IMR-90 (cell line): Measurements from ENCODE around the gene DEFB123. TPM values are rescaled to one million over a fixed set of nuclear protein-coding genes. Genes with fewer than 3 reads are reported as not detected.

Source experiments
- ATAC-seq: fragments of 200-7000 bp; cut with Tn5 transposase; 2 replicates; pipeline ENCODE4 v1.9.1; 2020; ENCODE audit warnings: low read depth, mild to moderate bottlenecking, moderate library complexity
- BruUV-seq: library from RNA; stranded (reverse); fragments of 400-500 nt; replicated peaks from 2 replicates; lab custom pipeline; 2021; lab: Mats Ljungman, UMichigan
- CTCF ChIA-PET: fragments of 300-600 bp; formaldehyde crosslinking; extraction: SDS; loops from one replicate; lab custom pipeline; 2021; ENCODE audit warnings: antibody characterized with exemption; lab: Yijun Ruan, JAX
- POLR2A ChIA-PET: fragments of 300-600 bp; sonication (Branson Sonifier 250); formaldehyde crosslinking; loops from one replicate; lab custom pipeline; 2022; ENCODE audit warnings: antibody characterized with exemption; ENCODE audit not compliant: unreplicated experiment; lab: Charles Lee
- DNase-seq: peaks from one replicate; pipeline ENCODE4 v3.0.0; 2013
- H2AFZ ChIP-seq: replicated peaks from 2 replicates; pipeline ENCODE3; 2013; ENCODE audit warnings: low read length, mild to moderate bottlenecking; ENCODE audit not compliant: poor library complexity
- H2AK5ac ChIP-seq: 2 replicates; pipeline ENCODE4 v1.6.1; 2013; ENCODE audit warnings: low read depth, low read length, inconsistent platforms
- H2AK9ac ChIP-seq: replicated peaks from 2 replicates; pipeline ENCODE3; 2013; ENCODE audit warnings: mild to moderate bottlenecking, low read depth, low read length, moderate library complexity; ENCODE audit not compliant: poor library complexity
- H2BK120ac ChIP-seq: 2 replicates; pipeline ENCODE4 v1.6.1; 2013; ENCODE audit warnings: low read depth, low read length, inconsistent platforms
- H2BK15ac ChIP-seq: 3 replicates; pipeline ENCODE4 v1.6.1; 2013; ENCODE audit warnings: low read depth, low read length, inconsistent platforms
- H2BK20ac ChIP-seq: 2 replicates; pipeline ENCODE4 v1.6.1; 2013; ENCODE audit warnings: low read depth, mild to moderate bottlenecking, inconsistent platforms, low read length, moderate library complexity
- H2BK5ac ChIP-seq: 2 replicates; pipeline ENCODE4 v1.6.1; 2013; ENCODE audit warnings: mild to moderate bottlenecking, low read depth, low read length, inconsistent platforms; ENCODE audit not compliant: poor library complexity, severe bottlenecking
- H3K14ac ChIP-seq: replicated peaks from 2 replicates; pipeline ENCODE4 v1.6.1; 2013; ENCODE audit warnings: low read depth, low read length, inconsistent platforms
- H3K18ac ChIP-seq: 2 replicates; pipeline ENCODE4 v1.6.1; 2013; ENCODE audit warnings: low read depth, low read length, control low read depth
- H3K23ac ChIP-seq: 2 replicates; pipeline ENCODE4 v1.6.1; 2013; ENCODE audit warnings: low read depth, low read length, inconsistent platforms
- H3K27ac ChIP-seq: 2 replicates; pipeline ENCODE4 v1.5.1; 2013; ENCODE audit warnings: mild to moderate bottlenecking, control low read depth, low read length; ENCODE audit not compliant: insufficient read depth
- H3K27me3 ChIP-seq: 2 replicates; pipeline ENCODE4 v1.6.1; 2013; ENCODE audit warnings: low read length; ENCODE audit not compliant: control insufficient read depth, insufficient read depth
- H3K36me3 ChIP-seq: 2 replicates; pipeline ENCODE4 v1.6.1; 2013; ENCODE audit warnings: low read length, mixed read lengths; ENCODE audit not compliant: control insufficient read depth, insufficient read depth
- H3K4ac ChIP-seq: 2 replicates; pipeline ENCODE4 v1.6.1; 2013; ENCODE audit warnings: low read depth, low read length, inconsistent platforms
- H3K4me1 ChIP-seq: 2 replicates; pipeline ENCODE4 v1.6.1; 2013; ENCODE audit warnings: low read length, mixed read lengths; ENCODE audit not compliant: control insufficient read depth, insufficient read depth
- H3K4me2 ChIP-seq: 2 replicates; pipeline ENCODE4 v1.6.1; 2013; ENCODE audit warnings: low read depth, mild to moderate bottlenecking, control low read depth, low read length, moderate library complexity
- H3K4me3 ChIP-seq: 2 replicates; pipeline ENCODE4 v1.5.1; 2013; ENCODE audit warnings: low read depth, mild to moderate bottlenecking, control low read depth, low read length, moderate library complexity; ENCODE audit not compliant: insufficient read depth
- H3K56ac ChIP-seq: 2 replicates; pipeline ENCODE4 v1.6.1; 2013; ENCODE audit warnings: low read length, inconsistent platforms; ENCODE audit not compliant: insufficient read depth; ENCODE audit errors: extremely low read depth
- H3K79me1 ChIP-seq, 2 experiments: 2 replicates each; pipeline ENCODE4 v1.6.1; 2013; ENCODE audit warnings: low read length in 2 of 2, inconsistent platforms in 1 of 2, low read depth in 1 of 2
- H3K9ac ChIP-seq: 2 replicates; pipeline ENCODE4 v1.6.1; 2013; ENCODE audit warnings: low read depth, low read length, control low read depth
- H3K9me1 ChIP-seq: 2 replicates; pipeline ENCODE4 v1.6.1; 2013; ENCODE audit warnings: low read length, inconsistent platforms; ENCODE audit not compliant: insufficient read depth
- H3K9me3 ChIP-seq: 2 replicates; pipeline ENCODE4 v1.6.1; 2013; ENCODE audit warnings: low read length; ENCODE audit not compliant: control insufficient read depth, insufficient read depth
- H4K20me1 ChIP-seq: 2 replicates; pipeline ENCODE4 v1.6.1; 2013; ENCODE audit warnings: low read length, inconsistent platforms; ENCODE audit not compliant: insufficient read depth
- H4K5ac ChIP-seq: 2 replicates; pipeline ENCODE4 v1.6.1; 2013; ENCODE audit warnings: mild to moderate bottlenecking, low read depth, low read length, control low read depth
- H4K8ac ChIP-seq, 2 experiments: 2 replicates each; pipeline ENCODE4 v1.6.1; 2013; ENCODE audit warnings: low read depth in 2 of 2, low read length in 2 of 2, control low read depth in 1 of 2, inconsistent platforms in 1 of 2
- H4K91ac ChIP-seq: 2 replicates; pipeline ENCODE4 v1.6.1; 2013; ENCODE audit warnings: low read depth, low read length, inconsistent platforms; ENCODE audit not compliant: insufficient read depth
- CEBPB ChIP-seq: IDR thresholded peaks from 2 replicates; pipeline ENCODE4 v1.6.1; 2012; ENCODE audit warnings: low read depth, low read length, improper control_type of control experiment
- CHD1 ChIP-seq: IDR thresholded peaks from 2 replicates; pipeline ENCODE4 v1.6.1; 2012; ENCODE audit warnings: low read depth, low read length, improper control_type of control experiment
- FOS ChIP-seq: fragments of 150-350 bp; IDR thresholded peaks from 2 replicates; pipeline ENCODE4 v1.6.1; 2016; ENCODE audit warnings: low read depth, low read length
- MAFK ChIP-seq: IDR thresholded peaks from 2 replicates; pipeline ENCODE4 v1.6.1; 2012; ENCODE audit warnings: low read depth, low read length, improper control_type of control experiment
- MXI1 ChIP-seq: IDR thresholded peaks from 2 replicates; pipeline ENCODE4 v1.6.1; 2012; ENCODE audit warnings: low read depth, mild to moderate bottlenecking, low read length, moderate library complexity, borderline replicate concordance
- POLR2A ChIP-seq: IDR thresholded peaks from 2 replicates; pipeline ENCODE4 v1.6.1; 2012; ENCODE audit warnings: mild to moderate bottlenecking, low read depth, low read length
- RAD21 ChIP-seq: IDR thresholded peaks from 2 replicates; pipeline ENCODE4 v1.6.1; 2012; ENCODE audit warnings: low read length, improper control_type of control experiment
- RCOR1 ChIP-seq: IDR thresholded peaks from 2 replicates; pipeline ENCODE4 v1.6.1; 2012; ENCODE audit warnings: mild to moderate bottlenecking, low read length, improper control_type of control experiment; ENCODE audit not compliant: insufficient replicate concordance
- RFX5 ChIP-seq: IDR thresholded peaks from 2 replicates; pipeline ENCODE4 v1.8.0; 2012; ENCODE audit warnings: low read depth, mild to moderate bottlenecking, low read length, moderate library complexity
- WGBS, 2 experiments: methylation state at CpG; one replicate each; pipeline versions ENCODE4 v1.1.5 to v1.1.7; 2013; ENCODE audit warnings: missing lambda C conversion rate in 2 of 2; ENCODE audit not compliant: insufficient read length in 1 of 2; ENCODE audit errors: extremely low coverage in 2 of 2; 5-methylcytosine and 5-hydroxymethylcytosine counted together
- dilution Hi-C: fragments of 300-500 bp; cut with HindIII; formaldehyde crosslinking; loops from one replicate; pipeline ENCODE4 v1.14.3; 2018; ENCODE audit warnings: low sequenced_read_pairs; ENCODE audit not compliant: unreplicated experiment
- in situ Hi-C: fragments of 300-500 bp; cut with MboI; formaldehyde crosslinking; loops from 3 replicates; pipeline ENCODE4 v1.14.3; 2019; ENCODE audit warnings: low sequenced_read_pairs, inconsistent platforms, mixed read lengths
- intact Hi-C: fragments of 100-400 bp; cut with micrococcal nuclease; formaldehyde crosslinking; loops from 2 replicates; pipeline ENCODE4 v1.10.0; 2022
- polyA plus RNA-seq, 3 experiments: library from polyadenylated mRNA; depleted of rRNA; stranded (reverse); fragments of >200 nt; gene quantifications; 2 replicates each; pipeline ENCODE4 v1.2.3, GENCODE V29; 2012; ENCODE audit warnings: low replicate concordance in 1 of 3
- total RNA-seq: library from RNA; depleted of rRNA; stranded (reverse); fragments of >200 nt; gene quantifications from 2 replicates; pipeline ENCODE4 v1.2.3, GENCODE V29; 2012
- TF ChIP-seq, protein P1 (sequence below): fragments of 150-350 bp; IDR thresholded peaks from 2 replicates; pipeline ENCODE4 v1.6.1; 2017; ENCODE audit warnings: mild to moderate bottlenecking, antibody characterized with exemption, low read length, low read depth
- TF ChIP-seq, protein P2 (sequence below): conservative IDR thresholded peaks from 2 replicates; pipeline ENCODE4 v1.5.1; 2012; ENCODE audit warnings: mild to moderate bottlenecking, low read depth, low read length, improper control_type of control experiment
- TF ChIP-seq, protein P3 (sequence below): fragments of 150-350 bp; IDR thresholded peaks from 2 replicates; pipeline ENCODE4 v1.6.1; 2016; ENCODE audit warnings: low read depth, mild to moderate bottlenecking, low read length, moderate library complexity, borderline replicate concordance

DEFB123 gene
- total and polyA plus RNA-seq, 2 of the 4 experiments (the other 2 are of a cell fraction) = not detected

DNA sequence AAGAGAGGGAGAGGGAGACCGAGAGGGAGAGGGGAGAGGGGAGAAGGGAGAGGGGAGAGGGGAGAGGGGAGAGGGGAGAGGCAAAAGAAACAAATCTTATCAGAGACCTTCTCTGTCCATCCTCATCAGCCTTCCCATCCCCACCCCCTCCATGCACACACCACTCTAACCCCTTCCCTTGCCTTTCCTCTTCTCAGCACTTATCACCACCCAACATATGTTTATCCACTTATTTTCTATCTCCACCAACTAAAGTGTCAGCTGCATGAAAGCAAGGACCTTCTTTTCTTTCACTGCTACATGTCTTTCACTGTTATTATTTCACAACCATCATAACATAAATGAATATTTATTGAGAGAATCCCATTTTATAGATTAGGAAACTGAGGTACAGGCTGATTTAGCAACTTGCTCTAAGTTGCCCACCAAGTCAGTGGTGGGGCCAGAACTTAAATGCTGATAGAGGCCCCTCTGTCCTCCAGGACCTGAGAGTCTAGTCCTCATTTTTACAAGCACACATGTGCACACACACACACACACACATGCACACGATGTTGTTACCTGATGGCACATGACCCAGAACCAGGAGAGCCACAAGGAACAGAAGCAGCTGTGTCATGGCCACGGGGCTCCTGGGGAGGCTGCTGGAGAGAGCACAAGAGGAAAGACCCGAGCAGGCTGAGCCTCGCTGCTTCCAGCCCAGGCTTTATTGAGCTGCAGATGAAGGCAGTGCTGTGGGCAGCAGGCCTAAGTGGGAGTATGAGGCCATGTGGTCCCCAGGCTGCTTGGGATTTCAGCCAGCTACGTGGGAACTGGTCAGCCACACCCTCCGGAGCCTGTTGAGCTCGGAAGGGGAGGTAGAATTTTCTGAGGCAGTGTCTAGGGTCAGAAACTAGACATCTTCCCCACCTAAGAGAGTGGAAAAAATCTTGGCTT is 32.2 kb downstream of the DEFB123 start:
- Histone ChIP-seq H3K4me3 (no peak overlapping the region), H2AK9ac (no peak overlapping the region), H2BK120ac (no peak overlapping the region), H3K4me2 (no peak overlapping the region), H4K5ac (no peak overlapping the region), H4K91ac (no peak overlapping the region), H3K4me1 (no peaks in the 10 kb centered on the region), H3K27ac (no peak overlapping the region), H2BK20ac (no peak overlapping the region), H3K56ac (no peak overlapping the region), H3K23ac (no peak overlapping the region), H3K79me1 (no peaks in the 10 kb centered on the region), H2BK5ac (no peak overlapping the region), H3K18ac (no peak overlapping the region), H4K20me1 (no peaks in the 10 kb centered on the region), H3K14ac (no peak overlapping the region), H3K36me3 (no peaks in the 10 kb centered on the region), H3K9me1 (no peaks in the 10 kb centered on the region), H3K9ac (no peak overlapping the region), H4K8ac (no peak overlapping the region), H2AK5ac (no peak overlapping the region), H2BK15ac (no peak overlapping the region), H3K4ac (no peak overlapping the region), H3K27me3 (peaks cover 32% of the 10 kb centered on the region), H2AFZ (no peak overlapping the region), H3K9me3 (no peaks in the 10 kb centered on the region)
- POLR2A ChIA-PET = no interaction called here
- 14% methylated on average over 3 of the region's 8 CpGs; no CpG with 5 or more reads in 1 of the 2 experiments for WGBS, 2 experiments
- ATAC-seq (no peak), DNase-seq (no peak)
- dilution Hi-C loops = no loop called here
- in situ Hi-C loops = no loop called here
- CTCF ChIA-PET = interaction anchor here (1.4 kb wide), 1 partner anchor 30 kb away, joined by 4 read pairs; no protein-coding TSS in a partner anchor
- intact Hi-C loops = no loop called here
- BruUV-seq = no TSS peak
- TF ChIP-seq, protein P1, sequence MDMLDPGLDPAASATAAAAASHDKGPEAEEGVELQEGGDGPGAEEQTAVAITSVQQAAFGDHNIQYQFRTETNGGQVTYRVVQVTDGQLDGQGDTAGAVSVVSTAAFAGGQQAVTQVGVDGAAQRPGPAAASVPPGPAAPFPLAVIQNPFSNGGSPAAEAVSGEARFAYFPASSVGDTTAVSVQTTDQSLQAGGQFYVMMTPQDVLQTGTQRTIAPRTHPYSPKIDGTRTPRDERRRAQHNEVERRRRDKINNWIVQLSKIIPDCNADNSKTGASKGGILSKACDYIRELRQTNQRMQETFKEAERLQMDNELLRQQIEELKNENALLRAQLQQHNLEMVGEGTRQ = no peak
- TF ChIP-seq RFX5 (no peak), RCOR1 (no peak), POLR2A (no peak), RAD21 (no peak), CHD1 (no peak), CEBPB (no peak), MXI1 (no peak), MAFK (no peak), FOS (no peak)
- TF ChIP-seq, protein P2, sequence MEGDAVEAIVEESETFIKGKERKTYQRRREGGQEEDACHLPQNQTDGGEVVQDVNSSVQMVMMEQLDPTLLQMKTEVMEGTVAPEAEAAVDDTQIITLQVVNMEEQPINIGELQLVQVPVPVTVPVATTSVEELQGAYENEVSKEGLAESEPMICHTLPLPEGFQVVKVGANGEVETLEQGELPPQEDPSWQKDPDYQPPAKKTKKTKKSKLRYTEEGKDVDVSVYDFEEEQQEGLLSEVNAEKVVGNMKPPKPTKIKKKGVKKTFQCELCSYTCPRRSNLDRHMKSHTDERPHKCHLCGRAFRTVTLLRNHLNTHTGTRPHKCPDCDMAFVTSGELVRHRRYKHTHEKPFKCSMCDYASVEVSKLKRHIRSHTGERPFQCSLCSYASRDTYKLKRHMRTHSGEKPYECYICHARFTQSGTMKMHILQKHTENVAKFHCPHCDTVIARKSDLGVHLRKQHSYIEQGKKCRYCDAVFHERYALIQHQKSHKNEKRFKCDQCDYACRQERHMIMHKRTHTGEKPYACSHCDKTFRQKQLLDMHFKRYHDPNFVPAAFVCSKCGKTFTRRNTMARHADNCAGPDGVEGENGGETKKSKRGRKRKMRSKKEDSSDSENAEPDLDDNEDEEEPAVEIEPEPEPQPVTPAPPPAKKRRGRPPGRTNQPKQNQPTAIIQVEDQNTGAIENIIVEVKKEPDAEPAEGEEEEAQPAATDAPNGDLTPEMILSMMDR = no peak
- TF ChIP-seq, protein P3, sequence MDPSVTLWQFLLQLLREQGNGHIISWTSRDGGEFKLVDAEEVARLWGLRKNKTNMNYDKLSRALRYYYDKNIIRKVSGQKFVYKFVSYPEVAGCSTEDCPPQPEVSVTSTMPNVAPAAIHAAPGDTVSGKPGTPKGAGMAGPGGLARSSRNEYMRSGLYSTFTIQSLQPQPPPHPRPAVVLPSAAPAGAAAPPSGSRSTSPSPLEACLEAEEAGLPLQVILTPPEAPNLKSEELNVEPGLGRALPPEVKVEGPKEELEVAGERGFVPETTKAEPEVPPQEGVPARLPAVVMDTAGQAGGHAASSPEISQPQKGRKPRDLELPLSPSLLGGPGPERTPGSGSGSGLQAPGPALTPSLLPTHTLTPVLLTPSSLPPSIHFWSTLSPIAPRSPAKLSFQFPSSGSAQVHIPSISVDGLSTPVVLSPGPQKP = no peak
